ENCODE results near the gene C19orf33.
"Not testable (repeated sequence)": the region's sequence is repeated elsewhere in the genome, so short reads cannot be mapped to it uniquely, and the experiment has no call there.

Gene C19orf33

DNA sequence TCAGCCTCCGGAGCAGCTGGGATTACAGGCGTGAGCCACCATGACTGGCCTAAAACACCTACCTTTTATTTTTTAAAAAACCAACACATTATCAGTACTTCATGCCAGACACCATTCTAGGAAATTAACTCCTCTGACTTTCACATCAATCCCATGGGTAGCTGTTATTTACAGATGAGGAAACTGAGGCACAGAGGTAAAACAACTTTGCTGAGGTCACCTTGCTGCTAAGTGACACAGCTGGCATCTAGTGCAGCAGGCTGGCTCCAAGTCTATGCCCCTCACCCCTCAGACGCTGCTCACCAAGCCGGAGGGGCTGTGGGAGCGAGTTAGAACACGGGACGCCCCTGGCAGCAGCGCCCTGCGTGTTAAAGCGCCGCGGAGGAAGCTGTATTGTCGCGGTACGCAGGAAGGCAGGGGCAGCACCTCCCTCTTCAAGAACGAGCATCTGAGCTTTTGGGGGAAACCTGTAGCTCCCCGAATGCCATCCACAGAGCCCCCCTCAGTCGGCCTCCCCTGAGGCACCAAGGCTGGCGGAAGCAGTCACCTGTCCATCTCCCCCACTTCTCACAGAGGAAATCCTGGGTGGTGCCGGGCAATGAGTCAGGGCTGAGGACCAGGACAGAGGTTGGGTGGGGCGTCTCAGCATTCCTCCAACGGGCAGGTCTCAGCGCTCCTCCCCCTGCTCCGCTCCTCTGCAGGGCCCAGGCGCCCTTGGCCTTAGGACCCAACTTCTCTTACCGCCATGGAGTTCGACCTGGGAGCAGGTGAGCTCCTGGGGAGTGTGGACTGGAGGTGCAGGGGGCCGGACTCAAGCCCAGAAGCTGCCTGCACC lies at the start of gene C19orf33:
C19orf33 (plus strand) TSS at position 735 of the 835 bp plus-strand sequence; CDS start at position 746, 11 bp downstream.
- no peaks in the 10 kb centered on the region for H3K9me3 ChIP-seq (ENCODE audit: insufficient read depth, low read depth, low read length)
- H3K27ac ChIP-seq (ENCODE audit: low read length) = no peak within 1 kb of the TSS
- peaks cover 4% of the 10 kb centered on the region; the same call in 1 of the 2 replicates for H3K27me3 ChIP-seq (ENCODE audit: insufficient read depth, low read length)
- H3K36me3 ChIP-seq (ENCODE audit: insufficient read depth, low read depth, low read length) = peaks cover 11% of the 10 kb centered on the region; the same call in 1 of the 2 replicates
- peaks cover 9% of the 10 kb centered on the region for H3K4me1 ChIP-seq (ENCODE audit: insufficient read depth, low read length)
- peak within 1 kb of the TSS; percentile 67 for H3K4me3 ChIP-seq (ENCODE audit: low read length)
- peak within 1 kb of the TSS; percentile 61; the same call in 1 of the 2 replicates for H3K9ac ChIP-seq (ENCODE audit: low read depth, low read length)

DNA sequence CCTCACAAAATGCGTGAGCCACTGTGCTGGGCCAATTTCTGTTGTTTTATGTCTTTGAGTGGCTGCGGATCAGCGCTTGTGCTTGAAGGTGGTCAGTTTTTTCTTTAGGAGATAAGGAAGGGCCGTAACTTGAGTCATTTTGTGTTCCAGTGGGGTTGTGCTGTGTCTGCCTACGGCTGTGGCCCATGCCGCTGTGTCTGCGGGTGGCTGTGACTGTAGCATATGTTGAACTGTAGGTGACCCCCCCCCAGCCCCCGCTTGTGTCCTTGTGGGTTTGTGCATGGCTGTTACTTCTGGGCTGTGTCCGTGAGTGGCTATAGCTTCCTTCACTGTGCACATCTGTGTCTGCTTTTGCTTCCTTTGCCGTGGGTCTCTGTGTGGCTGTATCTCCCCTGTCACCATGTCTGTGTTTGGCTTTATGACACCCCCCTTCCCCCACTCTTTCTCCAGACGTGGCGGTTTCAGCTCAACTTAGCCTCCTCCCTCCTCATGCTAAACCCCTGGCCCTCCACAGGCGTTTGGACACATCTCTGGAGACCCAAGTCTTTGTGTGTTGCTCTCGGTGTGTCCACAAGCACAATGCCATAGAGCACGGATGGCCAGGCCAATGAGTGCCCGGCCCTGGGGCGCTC lies 48.6 kb upstream of the C19orf33 start:
- Histone ChIP-seq H3K9me3 (ENCODE audit: insufficient read depth, low read depth, low read length) (no peaks in the 10 kb centered on the region), H3K9ac (ENCODE audit: low read depth, low read length) (peak overlapping the region; percentile 21; the same call in 1 of the 2 replicates), H3K4me1 (ENCODE audit: insufficient read depth, low read length) (peaks cover 25% of the 10 kb centered on the region), H3K27ac (ENCODE audit: low read length) (no peak overlapping the region), H3K27me3 (ENCODE audit: insufficient read depth, low read length) (peaks cover 23% of the 10 kb centered on the region; the same call in 1 of the 2 replicates), H3K4me3 (ENCODE audit: low read length) (peak overlapping the region; percentile 61), H3K36me3 (ENCODE audit: insufficient read depth, low read depth, low read length) (no peaks in the 10 kb centered on the region)

DNA sequence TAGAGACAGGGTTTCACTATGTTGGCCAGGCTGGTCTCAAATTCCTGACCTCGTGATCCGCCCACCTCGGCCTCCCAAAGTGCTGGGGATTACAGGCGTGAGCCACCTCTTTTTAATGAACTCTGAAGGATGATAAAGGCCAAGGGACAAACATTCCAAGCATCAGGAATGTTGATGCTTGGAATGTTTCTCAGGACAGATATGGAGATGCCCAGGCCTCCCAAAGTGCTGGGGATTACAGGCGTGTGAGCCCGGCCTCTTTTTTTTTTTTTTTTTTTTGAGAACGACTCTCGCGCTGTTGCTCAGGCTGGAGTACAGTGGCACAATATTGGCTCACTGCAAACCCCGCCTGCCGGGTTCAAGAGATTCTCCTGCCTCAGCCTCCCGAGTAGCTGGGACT lies 42.1 kb upstream of the C19orf33 start:
- not testable (repeated sequence) for H3K27me3 ChIP-seq (ENCODE audit: insufficient read depth, low read length); H3K4me3 ChIP-seq (ENCODE audit: low read length); H3K36me3 ChIP-seq (ENCODE audit: insufficient read depth, low read depth, low read length); H3K9ac ChIP-seq (ENCODE audit: low read depth, low read length); H3K9me3 ChIP-seq (ENCODE audit: insufficient read depth, low read depth, low read length); H3K27ac ChIP-seq (ENCODE audit: low read length)
- peaks cover 17% of the 10 kb centered on the region; the same call in 1 of the 2 replicates for H3K4me1 ChIP-seq (ENCODE audit: insufficient read depth, low read length)

DNA sequence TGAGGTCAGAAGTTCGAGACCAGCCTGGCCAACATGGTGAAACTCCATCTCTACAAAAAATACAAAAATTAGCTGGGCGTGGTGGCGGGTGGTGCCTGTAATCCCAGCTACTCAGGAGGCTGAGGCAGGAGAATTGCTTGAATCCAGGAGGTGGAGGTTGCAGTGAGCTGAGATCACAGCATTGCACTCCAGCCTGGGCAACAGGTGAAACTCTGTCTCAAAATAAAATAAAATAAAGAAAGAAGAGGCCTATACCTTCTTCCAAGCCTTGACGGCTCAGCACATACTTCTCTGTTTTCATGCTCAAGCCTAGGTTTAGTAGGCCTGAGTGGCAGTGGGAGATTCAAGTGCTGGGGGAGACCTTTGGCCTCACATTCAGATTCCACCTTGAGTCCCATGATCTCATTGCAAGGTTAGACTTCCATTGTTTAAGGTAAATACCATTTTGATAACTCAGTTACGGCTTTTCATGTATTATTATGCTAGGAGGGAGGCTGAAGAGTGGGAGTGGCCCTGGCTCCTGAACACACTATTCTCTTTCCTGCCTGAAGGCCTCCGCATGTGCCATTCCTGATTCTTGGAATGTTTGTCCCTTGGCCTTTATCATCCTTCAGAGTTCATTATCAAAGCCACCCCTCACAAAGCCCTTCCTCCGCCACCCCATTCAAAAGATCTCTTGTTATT lies 41.3 kb upstream of the C19orf33 start:
- Histone ChIP-seq H3K9ac (ENCODE audit: low read depth, low read length) (no peak overlapping the region), H3K9me3 (ENCODE audit: insufficient read depth, low read depth, low read length) (no peaks in the 10 kb centered on the region), H3K27ac (ENCODE audit: low read length) (no peak overlapping the region), H3K36me3 (ENCODE audit: insufficient read depth, low read depth, low read length) (no peaks in the 10 kb centered on the region), H3K4me3 (ENCODE audit: low read length) (no peak overlapping the region), H3K4me1 (ENCODE audit: insufficient read depth, low read length) (peaks cover 24% of the 10 kb centered on the region), H3K27me3 (ENCODE audit: insufficient read depth, low read length) (no peaks in the 10 kb centered on the region)

DNA sequence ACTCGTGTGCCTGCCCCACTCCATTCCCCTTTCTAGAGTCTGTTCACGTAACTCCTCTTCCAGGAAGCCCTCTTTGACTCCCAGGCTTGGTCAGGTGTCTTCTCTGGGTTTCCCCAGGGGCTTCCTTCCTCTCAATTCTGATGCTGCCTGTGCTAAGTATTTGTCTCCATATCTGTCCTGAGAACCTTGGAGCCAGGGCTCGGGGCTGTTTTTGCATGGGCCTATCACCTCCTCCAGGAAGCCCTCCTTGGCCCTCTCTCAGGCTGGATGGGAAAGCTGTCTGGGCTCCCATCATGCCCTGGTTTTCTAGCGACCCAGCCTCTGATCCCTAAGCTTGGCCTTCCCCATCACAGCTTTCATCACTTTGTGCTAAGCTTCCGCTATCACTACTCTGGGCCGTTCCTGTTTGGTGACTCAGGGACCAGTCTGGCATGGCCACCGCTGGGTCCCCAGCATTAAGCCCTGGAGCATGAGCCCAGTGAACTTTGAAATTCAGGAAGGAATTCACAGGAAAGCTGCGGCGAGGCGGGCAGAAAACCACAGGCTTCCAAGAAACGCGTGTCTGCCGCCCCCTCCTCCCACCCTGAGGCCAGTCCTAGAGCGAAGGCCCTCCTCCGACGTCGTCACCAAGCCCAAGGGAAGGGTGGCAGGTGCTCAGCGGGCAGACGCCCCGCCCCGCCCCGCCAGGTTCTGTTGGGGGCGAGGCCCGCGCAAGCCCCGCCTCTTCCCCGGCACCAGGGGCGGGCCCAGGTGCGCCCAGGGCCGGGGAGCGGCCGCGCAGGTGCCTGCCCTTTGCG lies 40.2 kb upstream of the C19orf33 start:
- H3K4me1 ChIP-seq (ENCODE audit: insufficient read depth, low read length) = peaks cover 30% of the 10 kb centered on the region
- peak overlapping the region; percentile 49 for H3K27ac ChIP-seq (ENCODE audit: low read length)
- no peaks in the 10 kb centered on the region for H3K27me3 ChIP-seq (ENCODE audit: insufficient read depth, low read length)
- H3K9me3 ChIP-seq (ENCODE audit: insufficient read depth, low read depth, low read length) = no peaks in the 10 kb centered on the region
- peak overlapping the region; percentile 82; the same call in 1 of the 2 replicates for H3K4me3 ChIP-seq (ENCODE audit: low read length)
- no peaks in the 10 kb centered on the region for H3K36me3 ChIP-seq (ENCODE audit: insufficient read depth, low read depth, low read length)
- H3K9ac ChIP-seq (ENCODE audit: low read depth, low read length) = peak overlapping the region; percentile 57; the same call in 1 of the 2 replicates

DNA sequence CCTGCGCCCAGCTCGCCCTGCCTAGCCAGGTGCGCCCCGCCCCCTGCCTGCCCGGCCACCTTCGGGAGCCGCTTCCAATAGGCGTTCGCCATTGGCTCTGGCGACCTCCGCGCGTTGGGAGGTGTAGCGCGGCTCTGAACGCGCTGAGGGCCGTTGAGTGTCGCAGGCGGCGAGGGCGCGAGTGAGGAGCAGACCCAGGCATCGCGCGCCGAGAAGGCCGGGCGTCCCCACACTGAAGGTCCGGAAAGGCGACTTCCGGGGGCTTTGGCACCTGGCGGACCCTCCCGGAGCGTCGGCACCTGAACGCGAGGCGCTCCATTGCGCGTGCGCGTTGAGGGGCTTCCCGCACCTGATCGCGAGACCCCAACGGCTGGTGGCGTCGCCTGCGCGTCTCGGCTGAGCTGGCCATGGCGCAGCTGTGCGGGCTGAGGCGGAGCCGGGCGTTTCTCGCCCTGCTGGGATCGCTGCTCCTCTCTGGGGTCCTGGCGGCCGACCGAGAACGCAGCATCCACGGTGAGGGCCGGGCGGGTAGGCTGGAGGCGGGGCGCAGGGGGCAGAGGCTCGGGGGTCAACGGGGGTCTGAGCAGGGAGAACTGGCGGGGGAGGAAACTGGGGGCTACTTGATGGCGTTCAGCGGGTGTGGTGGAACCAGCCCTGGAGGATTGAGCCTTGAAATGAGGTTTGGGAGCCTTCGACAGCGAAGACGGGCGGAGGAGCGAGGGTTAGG lies 39.4 kb upstream of the C19orf33 start, which contains the start of gene SPINT2:
SPINT2 (plus strand) TSS at position 88 of the 727 bp plus-strand sequence; CDS start at position 408, 320 bp downstream.
- no peaks in the 10 kb centered on the region for H3K27me3 ChIP-seq (ENCODE audit: insufficient read depth, low read length)
- H3K27ac ChIP-seq (ENCODE audit: low read length) = peak within 1 kb of the TSS; percentile 59
- peaks cover 30% of the 10 kb centered on the region for H3K4me1 ChIP-seq (ENCODE audit: insufficient read depth, low read length)
- no peaks in the 10 kb centered on the region for H3K36me3 ChIP-seq (ENCODE audit: insufficient read depth, low read depth, low read length)
- peak within 1 kb of the TSS; percentile 95 for H3K9ac ChIP-seq (ENCODE audit: low read depth, low read length)
- H3K4me3 ChIP-seq (ENCODE audit: low read length) = peak within 1 kb of the TSS; percentile 82
- H3K9me3 ChIP-seq (ENCODE audit: insufficient read depth, low read depth, low read length) = no peaks in the 10 kb centered on the region

DNA sequence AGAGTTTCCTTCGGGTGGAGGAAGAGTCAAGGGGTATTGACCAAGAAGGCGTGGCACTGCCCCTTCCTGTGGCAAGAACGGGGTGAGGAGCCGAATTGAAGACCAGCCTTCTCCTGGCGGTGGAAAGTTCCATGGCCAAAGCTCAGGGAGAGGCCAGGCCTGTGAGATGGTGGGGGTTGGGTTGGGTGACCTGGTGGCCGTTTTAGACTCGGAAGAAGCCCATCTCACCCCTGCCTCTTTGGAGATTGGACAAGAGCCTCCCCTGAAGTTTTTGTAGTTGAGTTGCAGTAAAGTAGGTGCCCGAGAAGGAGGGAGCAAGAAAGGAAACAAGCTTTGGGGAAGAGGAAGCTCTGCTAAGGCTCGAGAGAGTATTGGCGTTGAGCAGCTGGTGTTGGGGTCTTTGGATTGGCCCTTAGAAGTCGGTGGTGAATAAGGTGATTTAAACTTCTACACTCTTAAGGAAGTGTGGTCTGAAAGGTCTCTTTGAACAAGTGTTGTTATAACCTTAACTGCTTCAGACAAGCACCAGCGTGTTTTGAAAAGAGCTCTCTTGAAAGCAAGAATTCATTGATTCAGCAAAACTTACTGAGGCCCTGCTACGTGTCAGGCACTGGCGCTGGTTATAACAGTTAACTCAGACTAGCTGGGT lies 38.7 kb upstream of the C19orf33 start:
- no peaks in the 10 kb centered on the region for H3K9me3 ChIP-seq (ENCODE audit: insufficient read depth, low read depth, low read length)
- peaks cover 34% of the 10 kb centered on the region for H3K4me1 ChIP-seq (ENCODE audit: insufficient read depth, low read length)
- H3K27me3 ChIP-seq (ENCODE audit: insufficient read depth, low read length) = no peaks in the 10 kb centered on the region
- peak overlapping the region; percentile 82 for H3K4me3 ChIP-seq (ENCODE audit: low read length)
- H3K9ac ChIP-seq (ENCODE audit: low read depth, low read length) = peak overlapping the region; percentile 95
- peak overlapping the region; percentile 59 for H3K27ac ChIP-seq (ENCODE audit: low read length)
- H3K36me3 ChIP-seq (ENCODE audit: insufficient read depth, low read depth, low read length) = no peaks in the 10 kb centered on the region

DNA sequence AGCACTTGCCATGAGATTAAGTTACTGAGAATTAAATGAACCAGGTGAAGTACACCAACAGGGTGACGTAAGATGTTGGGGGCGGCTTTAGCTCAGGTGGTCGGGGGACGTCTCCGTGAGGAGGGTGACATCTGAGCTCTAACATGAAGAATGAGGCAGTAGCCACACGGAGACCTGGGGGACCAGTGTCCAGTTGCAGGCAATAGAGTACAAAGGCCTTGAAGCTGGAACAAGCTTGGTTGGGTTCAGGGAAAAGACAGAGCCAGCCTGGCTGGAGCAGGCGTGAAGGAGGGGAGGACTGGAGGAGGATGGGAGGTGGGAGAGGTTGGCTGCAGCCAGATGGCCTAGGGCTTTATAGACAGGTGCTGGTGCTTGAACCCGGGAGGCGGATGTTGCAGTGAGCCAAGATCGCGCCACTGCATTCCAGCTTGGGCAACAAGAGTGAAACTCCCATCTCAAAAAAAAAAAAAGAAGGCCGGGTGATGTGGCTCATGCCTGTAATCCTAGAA lies 38.1 kb upstream of the C19orf33 start:
- H3K27ac ChIP-seq (ENCODE audit: low read length) = no peak overlapping the region

DNA sequence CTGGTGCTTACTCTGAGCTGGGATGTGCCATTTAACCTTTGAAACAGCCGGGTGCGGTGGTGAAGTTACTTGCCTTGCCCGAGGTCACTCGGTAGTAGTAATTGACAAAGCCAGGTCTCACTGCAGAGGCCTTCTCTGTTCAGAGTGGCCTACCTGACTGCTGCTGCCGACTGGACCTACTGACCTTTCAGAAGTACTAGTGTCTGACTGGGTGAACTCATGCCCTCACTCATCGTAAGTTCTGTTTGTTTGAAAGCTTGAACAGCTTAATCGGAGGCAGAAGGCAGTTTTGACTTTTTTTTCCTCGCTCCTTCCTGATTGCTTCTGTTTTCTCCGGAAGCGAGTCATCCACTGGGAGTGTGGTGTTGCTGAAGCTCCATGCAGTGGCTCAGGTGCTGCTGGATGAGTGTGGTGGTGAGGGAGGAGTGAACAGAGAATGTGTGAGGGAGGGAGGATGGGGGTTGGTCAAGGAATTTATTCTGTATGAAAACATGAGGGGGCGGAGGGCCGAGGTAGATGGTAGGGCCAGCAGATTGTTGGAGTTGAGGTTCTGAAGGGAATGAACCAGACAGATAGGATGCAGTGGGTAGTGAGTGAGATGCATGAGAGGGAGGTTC lies 37.0 kb upstream of the C19orf33 start:
- H3K9me3 ChIP-seq (ENCODE audit: insufficient read depth, low read depth, low read length) = no peaks in the 10 kb centered on the region
- peaks cover 36% of the 10 kb centered on the region for H3K4me1 ChIP-seq (ENCODE audit: insufficient read depth, low read length)
- no peaks in the 10 kb centered on the region for H3K27me3 ChIP-seq (ENCODE audit: insufficient read depth, low read length)
- H3K4me3 ChIP-seq (ENCODE audit: low read length) = peak overlapping the region; percentile 8; the same call in 1 of the 2 replicates
- peaks cover 3% of the 10 kb centered on the region; the same call in 1 of the 2 replicates for H3K36me3 ChIP-seq (ENCODE audit: insufficient read depth, low read depth, low read length)
- H3K27ac ChIP-seq (ENCODE audit: low read length) = no peak overlapping the region
- peak overlapping the region; percentile 14; the same call in 1 of the 2 replicates for H3K9ac ChIP-seq (ENCODE audit: low read depth, low read length)

More for the DNA sequence above, 38.1 kb upstream of the C19orf33 start:
- Histone ChIP-seq H3K36me3 (ENCODE audit: insufficient read depth, low read depth, low read length) (peaks cover 3% of the 10 kb centered on the region; the same call in 1 of the 2 replicates), H3K27me3 (ENCODE audit: insufficient read depth, low read length) (no peaks in the 10 kb centered on the region), H3K9ac (ENCODE audit: low read depth, low read length) (peak overlapping the region; percentile 95; the same call in 1 of the 2 replicates), H3K4me3 (ENCODE audit: low read length) (peak overlapping the region; percentile 82), H3K4me1 (ENCODE audit: insufficient read depth, low read length) (peaks cover 36% of the 10 kb centered on the region), H3K9me3 (ENCODE audit: insufficient read depth, low read depth, low read length) (no peaks in the 10 kb centered on the region)
